A549 (cell line): Measurements from ENCODE around the gene DEFB118. TPM values are rescaled to one million over a fixed set of nuclear protein-coding genes. Genes with fewer than 3 reads are reported as not detected.

ENCODE experiments used
- ATAC-seq, 2 experiments: fragments of 200-7000 bp in 1 of 2; fragments of >200 bp in 1 of 2; cut with Nextera tagmentation in 1 of 2; cut with Tn5 transposase in 1 of 2; 3 replicates each; pipeline versions ENCODE4 v1.8.0 to v1.9.1; 2018 to 2020; ENCODE audit warnings: mild to moderate bottlenecking in 1 of 2, moderate library complexity in 1 of 2
- CTCF ChIA-PET: fragments of 300-600 bp; sonication (Branson Sonifier 250); formaldehyde crosslinking; extraction: SDS; loops from one replicate; lab custom pipeline; 2021; ENCODE audit warnings: antibody characterized with exemption, inconsistent platforms; lab: Yijun Ruan, JAX
- POLR2A ChIA-PET: fragments of 350-600 bp; formaldehyde crosslinking; extraction: SDS; loops from one replicate; lab custom pipeline; 2021; ENCODE audit warnings: antibody characterized with exemption, inconsistent platforms; lab: Yijun Ruan, JAX
- DNase-seq, 2 experiments: peaks; one replicate each; pipeline versions ENCODE4 v3.0.0 to v3.0.0-alpha.2; 2011 to 2016; ENCODE audit warnings: low read depth in 1 of 2, low spot score in 1 of 2
- FAIRE-seq: peaks from 2 replicates; lab custom pipeline; 2011; peaks lifted over from hg19 to GRCh38; lab: Jason Lieb, UNC
- H3K27ac ChIP-seq, 2 experiments: fragments of >200 bp; sonication (Bioruptor Twin); formaldehyde crosslinking; 3 replicates each; pipeline ENCODE4 v1.5.1; 2016 to 2017
- H3K4me1 ChIP-seq: fragments of >200 bp; sonication (Bioruptor Twin); formaldehyde crosslinking; 3 replicates; pipeline ENCODE4 v1.6.1; 2016
- H3K4me2 ChIP-seq: fragments of >200 bp; sonication (Bioruptor Twin); formaldehyde crosslinking; 3 replicates; pipeline ENCODE4 v1.6.1; 2016
- H3K4me3 ChIP-seq: fragments of >200 bp; sonication (Bioruptor Twin); formaldehyde crosslinking; 3 replicates; pipeline ENCODE4 v1.5.1; 2016
- H3K9me3 ChIP-seq: fragments of >200 bp; sonication (Bioruptor Twin); formaldehyde crosslinking; 3 replicates; pipeline ENCODE4 v1.6.1; 2016
- BCL3 ChIP-seq: fragments of >200 bp; sonication (Bioruptor Twin); formaldehyde crosslinking; IDR thresholded peaks from 3 replicates; pipeline ENCODE4 v1.6.1; 2016
- BHLHE40 ChIP-seq: IDR thresholded peaks from 2 replicates; pipeline ENCODE4 v1.6.1; 2012; ENCODE audit warnings: low read depth, low read length, inconsistent platforms
- CBX8 ChIP-seq: fragments of 200-600 bp; sonication (generic); IDR thresholded peaks from 2 replicates; pipeline ENCODE4 v1.6.1; 2016
- CHD4 ChIP-seq: fragments of 200-600 bp; sonication (generic); IDR thresholded peaks from 2 replicates; pipeline ENCODE4 v1.6.1; 2016; ENCODE audit warnings: antibody characterized with exemption, mild to moderate bottlenecking, borderline replicate concordance
- E2F6 ChIP-seq: IDR thresholded peaks from 2 replicates; pipeline ENCODE4 v1.6.1; 2012; ENCODE audit warnings: low read depth, borderline replicate concordance
- ELK1 ChIP-seq: fragments of 150-350 bp; IDR thresholded peaks from 2 replicates; pipeline ENCODE4 v1.6.1; 2014; ENCODE audit warnings: low read depth, mild to moderate bottlenecking, low read length
- EP300 ChIP-seq, 2 experiments: fragments of >200 bp; sonication (Bioruptor Twin); formaldehyde crosslinking; IDR thresholded peaks; 2 replicates in 1 of 2; 3 replicates in 1 of 2; pipeline ENCODE4 v1.6.1; 2016 to 2017
- FOSB ChIP-seq: fragments of 250-450 bp; sonication (Bioruptor Pico); IDR thresholded peaks from 2 replicates; pipeline ENCODE4 v1.5.0; 2020; ENCODE audit warnings: mild to moderate bottlenecking, moderate library complexity
- FOXS1 ChIP-seq: fragments of 250-450 bp; sonication (Bioruptor Pico); IDR thresholded peaks from 2 replicates; pipeline ENCODE4 v1.5.0; 2020; ENCODE audit warnings: mild to moderate bottlenecking, moderate library complexity
- GATA3 ChIP-seq: IDR thresholded peaks from 2 replicates; pipeline ENCODE4 v1.6.1; 2012; ENCODE audit warnings: borderline replicate concordance
- HDAC2 ChIP-seq: fragments of 200-600 bp; sonication (generic); IDR thresholded peaks from 2 replicates; pipeline ENCODE4 v1.6.1; 2016
- HES2 ChIP-seq: fragments of >200 bp; sonication (Bioruptor Twin); formaldehyde crosslinking; IDR thresholded peaks from 2 replicates; pipeline ENCODE4 v1.6.1; 2016
- HEYL ChIP-seq: fragments of 250-450 bp; sonication (Bioruptor Pico); IDR thresholded peaks from 2 replicates; pipeline ENCODE4 v1.8.0; 2021; ENCODE audit warnings: mild to moderate bottlenecking, moderate library complexity
- JUNB ChIP-seq: fragments of >200 bp; sonication (Bioruptor Twin); formaldehyde crosslinking; IDR thresholded peaks from 2 replicates; pipeline ENCODE4 v1.6.1; 2016
- KDM1A ChIP-seq: fragments of 200-600 bp; sonication (generic); IDR thresholded peaks from 2 replicates; pipeline ENCODE4 v1.6.1; 2016; ENCODE audit warnings: low read depth, mild to moderate bottlenecking
- NFE2L2 ChIP-seq: fragments of 150-350 bp; conservative IDR thresholded peaks from 2 replicates; pipeline ENCODE4 v1.6.1; 2014; ENCODE audit warnings: low read length
- PBX3 ChIP-seq: IDR thresholded peaks from 2 replicates; pipeline ENCODE4 v1.6.1; 2012
- PHF8 ChIP-seq: fragments of 200-600 bp; sonication (generic); IDR thresholded peaks from 2 replicates; pipeline ENCODE4 v1.6.1; 2016; ENCODE audit warnings: low read depth, mild to moderate bottlenecking, antibody characterized with exemption, moderate library complexity, borderline replicate concordance
- POLR2A ChIP-seq: IDR thresholded peaks from 2 replicates; pipeline ENCODE4 v1.6.1; 2012; ENCODE audit warnings: mild to moderate bottlenecking, low read length
- POLR2AphosphoS2 ChIP-seq: conservative IDR thresholded peaks from 2 replicates; pipeline ENCODE4 v1.6.1; 2012; ENCODE audit warnings: low read length, improper control_type of control experiment, inconsistent platforms
- RAD21 ChIP-seq, 2 experiments: fragments of >200 bp in 1 of 2; sonication (Bioruptor Twin) in 1 of 2; formaldehyde crosslinking in 1 of 2; IDR thresholded peaks in 1 of 2; conservative IDR thresholded peaks in 1 of 2; 2 replicates in 1 of 2; 3 replicates in 1 of 2; pipeline ENCODE4 v1.6.1; 2012 to 2018; ENCODE audit warnings: inconsistent platforms in 1 of 2
- RARB ChIP-seq: fragments of 250-450 bp; sonication (Bioruptor Pico); IDR thresholded peaks from 2 replicates; pipeline ENCODE4 v1.8.0; 2021; ENCODE audit warnings: mild to moderate bottlenecking, moderate library complexity
- RCOR1 ChIP-seq: fragments of 150-350 bp; IDR thresholded peaks from 2 replicates; pipeline ENCODE4 v1.6.1; 2014; ENCODE audit warnings: antibody characterized with exemption, low read length, low read depth
- RFX5 ChIP-seq: fragments of 450-650 bp; IDR thresholded peaks from 2 replicates; pipeline ENCODE4 v1.7.1; 2014; ENCODE audit warnings: antibody characterized with exemption, mild to moderate bottlenecking, moderate library complexity
- TP53 ChIP-seq: fragments of 250-450 bp; sonication (Bioruptor Pico); IDR thresholded peaks from 2 replicates; pipeline ENCODE4 v1.5.0; 2021; ENCODE audit warnings: mild to moderate bottlenecking, moderate library complexity
- USF2 ChIP-seq: fragments of 450-650 bp; IDR thresholded peaks from 2 replicates; pipeline ENCODE4 v1.6.1; 2014; ENCODE audit warnings: antibody characterized with exemption
- ZC3H11A ChIP-seq: fragments of 450-650 bp; IDR thresholded peaks from 2 replicates; pipeline ENCODE4 v1.6.1; 2014; ENCODE audit warnings: antibody characterized with exemption, mild to moderate bottlenecking
- ZFP36 ChIP-seq: fragments of 450-650 bp; IDR thresholded peaks from 2 replicates; pipeline ENCODE4 v1.6.1; 2014; ENCODE audit warnings: borderline replicate concordance; ENCODE audit not compliant: partially characterized antibody
- ZNF302 ChIP-seq: fragments of 250-450 bp; sonication (Bioruptor Pico); IDR thresholded peaks from 2 replicates; pipeline ENCODE4 v1.9.0; 2021; ENCODE audit warnings: inconsistent platforms, mild to moderate bottlenecking, moderate library complexity
- WGBS: methylation state at CpG from one replicate; pipeline ENCODE4 v1.1.6; 2017; ENCODE audit errors: missing lambda C conversion rate; 5-methylcytosine and 5-hydroxymethylcytosine counted together
- polyA plus RNA-seq, 4 experiments: library from polyadenylated mRNA; depleted of rRNA in 3 of 4; stranded (reverse); fragments of >200 nt; fragmentation: RNase III in 1 of 4; extraction: RNeasy Plus Mini Kit Qiagen cat#74134 plus additional on column Dnase treatment in 1 of 4; gene quantifications; 2 replicates in 3 of 4; 3 replicates in 1 of 4; pipeline ENCODE4 v1.2.3, GENCODE V29; 2011 to 2017

Gene DEFB118
- polyA plus RNA-seq, 2 of the 4 experiments (the other 2 are of a cell fraction), result not detected

GRCh38 chr20:31403886-31404285, 35.5 kb downstream of the DEFB118 start:
- Histone ChIP-seq H3K4me2 (no peak overlapping the region), H3K27ac (no peak overlapping the region), H3K9me3 (no peaks in the 10 kb centered on the region), H3K4me1 (no peaks in the 10 kb centered on the region), H3K4me3 (no peak overlapping the region)
- no peak for TF ChIP-seq ZNF302 (CRISPR knock-in tag)
- no peak for TF ChIP-seq TP53 (CRISPR knock-in tag)
- TF ChIP-seq ZFP36, result no peak
- TF ChIP-seq RFX5, result no peak
- TF ChIP-seq BHLHE40, result no peak
- no peak for TF ChIP-seq ZC3H11A
- TF ChIP-seq CBX8, result no peak
- no peak for TF ChIP-seq FOSB (CRISPR knock-in tag)
- no peak for TF ChIP-seq RCOR1
- CTCF ChIA-PET, result interaction anchor here (1.0 kb wide), 1 partner anchor 14 kb away, joined by 3 read pairs; the partner anchor contains the start of gene DEFB119
- FAIRE-seq (no peak), DNase-seq (no peak), ATAC-seq (no peak)
- POLR2A ChIA-PET, result no interaction called here
- 0% methylated on average over 1 of the region's 1 CpG for WGBS

- no peak for DNase-seq
- H3K4me1 ChIP-seq, result no peaks in the 10 kb centered on the region
- H3K4me3 ChIP-seq, result no peak within 1 kb of the TSS
- no peak for TF ChIP-seq FOSB (CRISPR knock-in tag)
- no peak for TF ChIP-seq POLR2AphosphoS2
- no peak for TF ChIP-seq POLR2A
- TF ChIP-seq FOXS1 (CRISPR knock-in tag), result no peak
- TF ChIP-seq ZNF302 (CRISPR knock-in tag), result no peak
- TF ChIP-seq PHF8, result no peak
- no peak for TF ChIP-seq ELK1
- TF ChIP-seq RARB (CRISPR knock-in tag), result no peak
- TF ChIP-seq HDAC2, result no peak
- TF ChIP-seq CHD4, result no peak
- TF ChIP-seq E2F6, result no peak
- no peak for TF ChIP-seq BCL3
- TF ChIP-seq BHLHE40, result no peak
- no peak for TF ChIP-seq GATA3
- no peak for TF ChIP-seq HES2
- no peak for TF ChIP-seq JUNB
- TF ChIP-seq, all 56 proteins: peak for 0
- ChIA-PET CTCF (interaction anchor here (1.1 to 1.4 kb wide), 2 partner anchors 9 to 97 kb away, joined by 5 to 6 read pairs; no protein-coding TSS in a partner anchor), POLR2A (no interaction called here)
- Histone ChIP-seq H3K9me3 (no peaks in the 10 kb centered on the region), H3K27ac (no peak within 1 kb of the TSS), H3K4me2 (no peak within 1 kb of the TSS)
- WGBS, result 0% methylated on average over 3 of the region's 3 CpGs
- FAIRE-seq (no peak), ATAC-seq (no peak)
These were observed 37.7 kb downstream of the DEFB118 start, which contains the start of gene DEFB121 for GRCh38 chr20:31406115-31406514. DEFB121 (minus strand) TSS chr20:31406215; CDS start chr20:31406152, 63 bp downstream.

GRCh38 chr20:31410011-31410410, 41.6 kb downstream of the DEFB118 start:
- H3K9me3 ChIP-seq, result no peaks in the 10 kb centered on the region
- TF ChIP-seq ZFP36 (no peak), GATA3 (no peak), CHD4 (no peak), FOXS1 (CRISPR knock-in tag) (no peak), USF2 (no peak), EP300 (IDR thresholded peaks at IDR 0.05) (no peak), KDM1A (no peak), RAD21 (conservative IDR thresholded peaks at IDR 0.05 in 1 of 2, IDR thresholded peaks at IDR 0.05 in 1 of 2) (no peak), HDAC2 (no peak), PBX3 (no peak), ZNF302 (CRISPR knock-in tag) (no peak), NFE2L2 (no peak), RARB (CRISPR knock-in tag) (no peak), PHF8 (no peak), HEYL (no peak)
- ChIA-PET CTCF (interaction anchor here (1.4 kb wide), 1 partner anchor 93 kb away, joined by 5 read pairs; no protein-coding TSS in a partner anchor), POLR2A (no interaction called here)
- no peak overlapping the region for H3K27ac ChIP-seq
- no peak for FAIRE-seq
- no peak overlapping the region for H3K4me2 ChIP-seq
- H3K4me1 ChIP-seq, result no peaks in the 10 kb centered on the region
- ATAC-seq, result no peak
- DNase-seq, result no peak
- no peak overlapping the region for H3K4me3 ChIP-seq
- 0% methylated on average over 1 of the region's 1 CpG for WGBS
